OCI-LY7 (cell line): ENCODE data around the gene C2CD4A. TPM values are rescaled to one million over a fixed set of nuclear protein-coding genes. Genes with fewer than 3 reads are reported as not detected.

Experiments used
- BruUV-seq: library from RNA; stranded (reverse); fragments of 400-500 nt; replicated peaks from 2 replicates; lab custom pipeline; 2021; lab: Mats Ljungman, UMichigan
- CTCF ChIA-PET: fragments of 300-600 bp; sonication (Branson Sonifier 250); formaldehyde crosslinking; loops from one replicate; lab custom pipeline; 2022; ENCODE audit warnings: antibody characterized with exemption; ENCODE audit not compliant: unreplicated experiment; lab: Charles Lee
- POLR2A ChIA-PET: fragments of 300-600 bp; sonication (Branson Sonifier 250); formaldehyde crosslinking; loops from one replicate; lab custom pipeline; 2022; ENCODE audit warnings: antibody characterized with exemption; lab: Charles Lee
- DNase-seq: peaks from one replicate; pipeline ENCODE4 v3.0.0-alpha.2; 2015; ENCODE audit warnings: low spot score
- H2AFZ ChIP-seq: fragments of 200-600 bp; sonication (generic), shearing (Covaris generic); 2 replicates; pipeline ENCODE4 v1.6.1; 2014; ENCODE audit warnings: mild to moderate bottlenecking, antibody characterized with exemption, low read length, moderate library complexity
- H3K27ac ChIP-seq: fragments of 200-600 bp; sonication (generic); 2 replicates; pipeline ENCODE4 v1.5.1; 2014; ENCODE audit warnings: mixed run types, low read depth, mild to moderate bottlenecking, moderate library complexity, low read length, inconsistent platforms; ENCODE audit not compliant: poor library complexity, severe bottlenecking
- H3K36me3 ChIP-seq: fragments of 200-600 bp; sonication (generic); 2 replicates; pipeline ENCODE4 v1.6.1; 2014; ENCODE audit warnings: mild to moderate bottlenecking, antibody characterized with exemption, low read length, moderate library complexity, mixed read lengths; ENCODE audit not compliant: insufficient read depth
- H3K4me1 ChIP-seq: fragments of 200-600 bp; sonication (generic); 2 replicates; pipeline ENCODE4 v1.5.1; 2014; ENCODE audit warnings: mild to moderate bottlenecking, low read length; ENCODE audit not compliant: insufficient read depth, poor library complexity, severe bottlenecking
- H3K4me2 ChIP-seq: fragments of 200-600 bp; sonication (generic); 2 replicates; pipeline ENCODE4 v1.6.1; 2014; ENCODE audit warnings: mild to moderate bottlenecking, low read length
- H3K4me3 ChIP-seq: fragments of 200-600 bp; sonication (generic); 2 replicates; pipeline ENCODE4 v1.5.1; 2014; ENCODE audit warnings: mild to moderate bottlenecking, low read depth, low read length; ENCODE audit not compliant: poor library complexity, severe bottlenecking
- H3K79me2 ChIP-seq: fragments of 200-600 bp; sonication (generic); 2 replicates; pipeline ENCODE4 v1.6.1; 2016; ENCODE audit warnings: low read depth, mild to moderate bottlenecking, low read length, moderate library complexity, mixed read lengths; ENCODE audit not compliant: insufficient read depth
- H3K9me2 ChIP-seq: fragments of 200-600 bp; sonication (generic); 2 replicates; pipeline ENCODE4 v1.6.1; 2016; ENCODE audit warnings: mild to moderate bottlenecking, low read length, mixed read lengths; ENCODE audit not compliant: insufficient read depth
- H3K9me3 ChIP-seq: fragments of 200-600 bp; sonication (generic); 2 replicates; pipeline ENCODE4 v1.6.1; 2014; ENCODE audit warnings: mild to moderate bottlenecking, mixed run types, low read length, mixed read lengths
- H4K20me1 ChIP-seq: fragments of 200-600 bp; sonication (generic); 2 replicates; pipeline ENCODE4 v1.6.1; 2014; ENCODE audit warnings: mild to moderate bottlenecking, antibody characterized with exemption, low read length, moderate library complexity, mixed read lengths; ENCODE audit not compliant: insufficient read depth
- EZH2phosphoT487 ChIP-seq: fragments of 200-600 bp; sonication (generic); IDR thresholded peaks from 2 replicates; pipeline ENCODE4 v1.6.1; 2018; ENCODE audit warnings: low read depth, borderline replicate concordance, mild to moderate bottlenecking, mixed run types, antibody characterized with exemption, low read length, moderate library complexity, mixed read lengths
- intact Hi-C: fragments of 100-400 bp; cut with micrococcal nuclease; formaldehyde crosslinking; loops from one replicate; pipeline ENCODE4 v1.10.0; 2022; ENCODE audit not compliant: unreplicated experiment
- total RNA-seq, 2 experiments: library from RNA; depleted of rRNA in 1 of 2; stranded (reverse); fragments of >200 nt in 1 of 2; shearing (Covaris generic) in 1 of 2; gene quantifications; 2 replicates each; pipeline ENCODE4 v1.2.3, GENCODE V29; 2014 to 2022
- TF ChIP-seq, protein P1 (sequence below): fragments of 200-600 bp; sonication (generic); conservative IDR thresholded peaks from 2 replicates; pipeline ENCODE4 v1.5.1; 2014; ENCODE audit warnings: mild to moderate bottlenecking, antibody characterized with exemption, low read length, moderate library complexity, mixed read lengths

The C2CD4A gene
- total RNA-seq, 2 experiments from 2014 or later = not detected

DNA sequence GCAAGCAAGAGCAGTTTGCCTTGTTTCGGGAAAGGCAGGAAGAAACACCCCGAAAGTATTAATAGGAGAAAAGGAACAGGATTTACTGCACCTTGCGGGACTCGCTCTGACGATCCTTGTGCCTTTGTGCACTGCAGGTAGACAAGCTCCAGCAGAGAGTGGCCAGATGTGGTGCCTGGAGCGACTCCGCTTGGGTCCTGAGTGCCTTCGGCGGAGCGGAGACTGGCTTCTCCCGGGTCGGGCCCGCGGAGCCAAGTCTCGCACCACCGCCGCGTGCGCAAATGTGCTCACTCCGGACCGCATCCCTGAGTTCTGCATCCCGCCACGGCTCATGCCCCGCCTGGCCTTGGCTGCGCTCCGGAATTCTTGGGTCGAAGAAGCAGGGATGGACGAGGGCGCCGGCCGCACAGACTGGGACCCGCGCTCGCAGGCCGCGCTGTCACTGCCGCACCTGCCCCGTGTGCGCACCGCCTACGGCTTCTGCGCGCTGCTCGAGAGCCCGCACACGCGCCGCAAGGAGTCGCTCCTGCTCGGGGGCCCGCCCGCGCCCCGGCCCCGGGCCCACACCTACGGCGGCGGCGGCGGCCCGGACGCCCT, 769 bp downstream of the C2CD4A start:
- ChIA-PET CTCF (no interaction called here), POLR2A (no interaction called here)
- BruUV-seq = no TSS peak
- TF ChIP-seq, protein P1, sequence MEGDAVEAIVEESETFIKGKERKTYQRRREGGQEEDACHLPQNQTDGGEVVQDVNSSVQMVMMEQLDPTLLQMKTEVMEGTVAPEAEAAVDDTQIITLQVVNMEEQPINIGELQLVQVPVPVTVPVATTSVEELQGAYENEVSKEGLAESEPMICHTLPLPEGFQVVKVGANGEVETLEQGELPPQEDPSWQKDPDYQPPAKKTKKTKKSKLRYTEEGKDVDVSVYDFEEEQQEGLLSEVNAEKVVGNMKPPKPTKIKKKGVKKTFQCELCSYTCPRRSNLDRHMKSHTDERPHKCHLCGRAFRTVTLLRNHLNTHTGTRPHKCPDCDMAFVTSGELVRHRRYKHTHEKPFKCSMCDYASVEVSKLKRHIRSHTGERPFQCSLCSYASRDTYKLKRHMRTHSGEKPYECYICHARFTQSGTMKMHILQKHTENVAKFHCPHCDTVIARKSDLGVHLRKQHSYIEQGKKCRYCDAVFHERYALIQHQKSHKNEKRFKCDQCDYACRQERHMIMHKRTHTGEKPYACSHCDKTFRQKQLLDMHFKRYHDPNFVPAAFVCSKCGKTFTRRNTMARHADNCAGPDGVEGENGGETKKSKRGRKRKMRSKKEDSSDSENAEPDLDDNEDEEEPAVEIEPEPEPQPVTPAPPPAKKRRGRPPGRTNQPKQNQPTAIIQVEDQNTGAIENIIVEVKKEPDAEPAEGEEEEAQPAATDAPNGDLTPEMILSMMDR = no peak
- no peak for TF ChIP-seq EZH2phosphoT487
- Histone ChIP-seq H3K79me2 (no peaks in the 10 kb centered on the region), H3K4me3 (peak overlapping the region; percentile 40), H3K4me2 (peak overlapping the region; percentile 62), H3K9me3 (no peaks in the 10 kb centered on the region), H3K9me2 (no peaks in the 10 kb centered on the region), H3K36me3 (no peaks in the 10 kb centered on the region), H3K27ac (no peak overlapping the region), H2AFZ (no peak overlapping the region), H3K4me1 (peaks cover 9% of the 10 kb centered on the region), H4K20me1 (no peaks in the 10 kb centered on the region)
- no peak for DNase-seq
- intact Hi-C loops = no loop called here

GRCh38 chr15:62068071-62068809, 1.5 kb downstream of the C2CD4A start:
- Histone ChIP-seq H3K9me3 (no peaks in the 10 kb centered on the region), H3K36me3 (no peaks in the 10 kb centered on the region), H4K20me1 (no peaks in the 10 kb centered on the region), H3K4me2 (peak overlapping the region; percentile 37; the same call in 1 of the 2 replicates), H2AFZ (no peak overlapping the region), H3K4me3 (no peak overlapping the region), H3K79me2 (no peaks in the 10 kb centered on the region), H3K4me1 (peaks cover 9% of the 10 kb centered on the region), H3K9me2 (no peaks in the 10 kb centered on the region), H3K27ac (no peak overlapping the region)
- intact Hi-C loops = no loop called here
- CTCF ChIA-PET = no interaction called here
- POLR2A ChIA-PET = no interaction called here
- no peak for TF ChIP-seq EZH2phosphoT487
- DNase-seq = no peak
- no TSS peak for BruUV-seq

DNA sequence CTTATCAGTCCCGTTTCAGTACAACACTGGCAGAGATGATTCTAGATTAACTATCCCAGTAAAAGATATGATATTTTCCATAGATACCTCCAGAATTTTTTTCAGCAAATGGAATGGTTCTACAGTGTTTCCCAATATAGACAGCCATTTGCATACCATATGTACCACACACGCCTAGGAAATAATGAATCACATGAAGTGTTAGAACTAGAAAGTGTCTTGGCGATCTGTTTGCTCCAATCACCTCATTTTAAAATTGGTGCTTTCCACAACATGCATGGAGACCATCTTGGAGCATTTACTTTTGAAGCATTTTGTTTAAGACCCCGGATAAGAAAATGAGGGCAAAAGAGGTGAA, 2.0 kb downstream of the C2CD4A start:
- TF ChIP-seq, protein P1 = no peak
- TF ChIP-seq EZH2phosphoT487 = no peak
- ChIA-PET CTCF (no interaction called here), POLR2A (no interaction called here)
- Histone ChIP-seq H3K27ac (no peak overlapping the region), H3K9me2 (no peaks in the 10 kb centered on the region), H3K4me3 (no peak overlapping the region), H3K36me3 (no peaks in the 10 kb centered on the region), H3K4me2 (peak overlapping the region; percentile 37; the same call in 1 of the 2 replicates), H3K9me3 (no peaks in the 10 kb centered on the region), H4K20me1 (no peaks in the 10 kb centered on the region), H3K79me2 (no peaks in the 10 kb centered on the region), H3K4me1 (peaks cover 9% of the 10 kb centered on the region), H2AFZ (no peak overlapping the region)
- BruUV-seq = no TSS peak
- DNase-seq = no peak
- intact Hi-C loops = no loop called here
